Activated effector memory CD4-positive, alpha-beta T cell treated with anti-CD3 and anti-CD28 coated beads, Interleukin-2, amount 50 U/mL, for 16 hours (primary cell): Measurements from ENCODE around the gene NUP93.

Source experiments
- DNase-seq: peaks from one replicate; pipeline ENCODE4 v3.0.0-alpha.2; 2020

NUP93 gene

DNA sequence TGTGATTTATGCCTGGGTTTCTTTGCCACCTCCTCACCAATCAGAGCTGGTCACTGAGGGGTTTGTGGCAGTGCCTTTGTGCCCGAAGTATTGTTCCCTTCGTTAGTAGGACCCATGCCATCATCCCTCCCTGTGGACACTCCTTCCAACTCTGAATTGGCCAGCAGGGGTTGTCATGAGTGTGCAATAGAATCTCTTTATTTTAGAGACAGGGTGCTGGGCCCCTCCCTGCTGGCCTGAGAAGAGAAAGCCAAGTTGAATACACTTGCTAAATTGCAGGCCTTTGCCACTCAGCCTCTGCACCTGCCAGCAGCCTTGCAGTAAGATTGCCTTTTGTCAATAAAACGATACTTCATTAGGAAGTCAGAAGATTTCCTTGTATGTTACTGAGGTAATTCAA, 94.4 kb downstream of the NUP93 start:
- no peak for DNase-seq

DNA sequence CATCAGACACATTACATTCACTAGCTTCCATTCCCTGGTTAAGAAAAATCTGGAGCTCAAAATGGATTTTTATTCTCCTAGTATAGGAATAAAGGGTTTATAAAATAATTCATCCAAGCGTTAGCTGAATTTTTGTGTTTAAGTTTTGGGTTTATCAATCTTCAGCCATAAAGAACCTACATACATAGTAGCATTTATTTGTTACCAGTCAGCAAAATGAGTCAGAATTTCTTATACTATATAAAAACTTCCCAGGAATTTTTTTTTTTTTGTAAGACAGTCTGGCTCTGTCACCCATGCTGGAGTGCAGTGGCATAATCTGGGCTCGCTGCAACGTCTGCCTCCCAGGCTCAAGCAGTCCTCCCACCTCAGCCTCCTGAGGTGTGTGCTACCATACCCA, 94.9 kb downstream of the NUP93 start:
- no peak for DNase-seq

DNA sequence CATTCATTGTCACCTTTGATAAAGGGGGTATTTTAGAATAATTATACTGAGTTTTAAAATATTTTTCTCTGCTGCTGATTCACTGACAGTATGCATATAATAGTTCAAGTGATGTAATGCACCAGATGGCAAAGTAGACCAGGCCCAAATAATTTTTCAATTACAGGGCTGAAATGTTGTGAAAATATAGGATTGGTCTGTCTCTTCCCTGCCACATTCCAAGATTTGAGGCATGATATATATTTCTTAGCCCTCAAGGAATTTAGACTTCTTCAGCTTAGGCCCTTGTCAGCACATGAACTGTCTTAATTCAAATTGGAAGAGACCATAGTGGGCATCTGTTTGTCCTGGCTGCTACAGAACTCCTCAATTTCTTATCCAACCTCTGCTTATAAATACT, 95.9 kb downstream of the NUP93 start:
- no peak for DNase-seq

DNA sequence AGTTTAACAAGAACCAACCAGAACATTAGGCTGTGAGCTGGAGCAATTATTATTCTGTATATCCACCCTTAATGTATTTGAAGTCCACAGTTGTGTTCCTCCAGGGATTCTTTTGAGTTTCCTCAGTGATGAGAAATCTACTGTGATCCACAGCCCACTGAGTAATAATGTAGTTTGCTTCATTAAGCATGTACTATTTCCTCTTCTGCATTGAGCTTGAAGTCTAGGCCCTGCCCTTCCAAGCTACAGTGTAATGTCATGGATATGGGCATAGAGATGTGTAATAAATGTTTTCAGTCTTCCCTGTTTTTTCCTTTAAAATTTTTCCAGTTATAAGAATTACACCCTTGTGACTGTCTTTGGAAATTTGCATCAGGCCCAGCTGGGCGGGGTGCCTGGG, 98.7 kb downstream of the NUP93 start:
- no peak for DNase-seq

DNA sequence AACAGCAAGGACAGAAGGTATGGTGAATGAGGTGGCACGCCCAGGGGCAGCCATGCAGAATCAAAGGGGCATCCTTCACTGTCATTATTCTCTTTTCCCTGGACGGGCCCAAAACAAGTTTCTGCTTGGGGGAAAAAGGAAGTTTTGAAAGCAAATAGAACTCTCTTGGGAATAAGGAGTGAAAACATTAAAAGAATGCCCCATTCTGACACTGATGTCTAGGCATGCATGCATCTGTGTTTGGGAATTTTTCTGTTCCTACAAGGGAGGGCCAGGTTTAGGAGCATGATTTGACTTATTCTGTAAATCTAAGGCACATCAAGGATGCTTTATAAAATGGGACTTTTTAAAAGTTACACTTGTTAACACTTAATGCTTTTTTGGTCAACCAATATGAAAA, 100.7 kb downstream of the NUP93 start:
- DNase-seq: no peak

DNA sequence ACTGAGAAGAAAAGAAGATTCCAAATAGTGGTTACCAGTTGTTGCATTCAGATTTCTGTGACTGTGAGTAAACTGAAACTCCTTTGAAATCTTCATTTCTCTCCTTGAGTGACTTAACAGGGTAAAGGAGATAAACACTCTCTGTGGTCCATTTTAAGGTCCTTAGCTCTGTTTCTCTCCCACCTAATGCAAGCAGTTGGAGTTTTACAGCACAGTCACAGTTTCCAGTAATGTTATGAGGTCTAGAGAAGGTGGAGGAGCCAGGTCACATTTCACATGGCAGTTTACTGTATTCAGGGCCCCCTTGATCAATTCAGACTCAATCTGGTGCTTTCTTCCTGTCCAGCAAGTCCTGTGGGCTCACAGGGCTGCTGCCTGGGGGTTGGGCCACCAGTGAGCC, 102.8 kb downstream of the NUP93 start:
- DNase-seq: no peak

DNA sequence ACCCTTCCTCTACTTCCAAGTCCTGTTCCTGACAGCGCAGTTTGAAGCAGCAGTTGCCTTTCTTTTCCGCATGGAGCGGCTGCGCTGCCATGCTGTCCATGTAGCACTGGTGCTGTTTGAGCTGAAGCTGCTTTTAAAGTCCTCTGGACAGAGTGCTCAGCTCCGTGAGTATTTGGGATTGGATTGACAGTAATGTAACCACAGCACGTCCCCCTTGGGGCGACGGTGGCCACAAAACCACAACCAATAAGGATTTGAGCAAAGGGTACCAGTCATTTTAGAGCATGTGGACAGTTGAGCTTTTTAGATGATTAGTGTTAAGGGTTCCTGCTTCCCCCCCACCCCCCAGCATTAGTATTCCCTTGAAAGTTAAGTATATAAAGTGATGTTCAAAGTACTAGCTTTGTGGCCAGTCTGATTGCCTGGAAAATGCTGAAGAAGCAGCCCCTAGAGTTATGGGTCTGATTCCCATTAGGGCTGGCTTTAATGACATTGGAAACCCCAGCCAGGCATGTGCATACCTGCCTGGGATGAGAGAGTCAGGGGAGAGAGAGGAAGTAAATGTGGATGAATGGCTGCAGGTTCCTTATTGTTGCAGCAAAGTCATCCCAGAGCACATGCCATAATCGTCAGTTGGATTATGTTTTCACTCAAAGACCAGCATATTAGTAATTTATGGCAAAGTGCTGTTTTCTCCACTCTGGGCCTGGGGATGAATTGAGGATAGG, 103.5 kb downstream of the NUP93 start:
- no peak for DNase-seq

DNA sequence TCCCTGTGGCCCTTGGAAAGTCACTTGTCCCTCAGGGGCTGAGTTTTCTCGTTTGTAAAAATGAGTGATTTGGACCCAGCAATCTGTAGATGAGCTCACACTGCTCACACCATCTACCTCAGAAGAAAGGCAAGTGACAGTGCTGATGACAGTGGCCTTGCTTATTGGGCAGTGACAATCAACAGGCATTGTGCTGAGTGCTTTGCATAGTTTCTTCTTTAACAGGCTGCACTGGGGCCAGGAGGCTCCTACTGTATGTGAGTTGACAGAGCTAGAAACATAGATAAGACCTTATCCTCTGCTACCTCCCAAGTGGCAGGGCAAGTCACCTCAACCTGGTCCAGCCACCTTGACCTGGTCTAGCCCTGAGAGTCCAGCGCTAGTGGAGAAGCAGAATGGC, 105.4 kb downstream of the NUP93 start:
- no peak for DNase-seq

DNA sequence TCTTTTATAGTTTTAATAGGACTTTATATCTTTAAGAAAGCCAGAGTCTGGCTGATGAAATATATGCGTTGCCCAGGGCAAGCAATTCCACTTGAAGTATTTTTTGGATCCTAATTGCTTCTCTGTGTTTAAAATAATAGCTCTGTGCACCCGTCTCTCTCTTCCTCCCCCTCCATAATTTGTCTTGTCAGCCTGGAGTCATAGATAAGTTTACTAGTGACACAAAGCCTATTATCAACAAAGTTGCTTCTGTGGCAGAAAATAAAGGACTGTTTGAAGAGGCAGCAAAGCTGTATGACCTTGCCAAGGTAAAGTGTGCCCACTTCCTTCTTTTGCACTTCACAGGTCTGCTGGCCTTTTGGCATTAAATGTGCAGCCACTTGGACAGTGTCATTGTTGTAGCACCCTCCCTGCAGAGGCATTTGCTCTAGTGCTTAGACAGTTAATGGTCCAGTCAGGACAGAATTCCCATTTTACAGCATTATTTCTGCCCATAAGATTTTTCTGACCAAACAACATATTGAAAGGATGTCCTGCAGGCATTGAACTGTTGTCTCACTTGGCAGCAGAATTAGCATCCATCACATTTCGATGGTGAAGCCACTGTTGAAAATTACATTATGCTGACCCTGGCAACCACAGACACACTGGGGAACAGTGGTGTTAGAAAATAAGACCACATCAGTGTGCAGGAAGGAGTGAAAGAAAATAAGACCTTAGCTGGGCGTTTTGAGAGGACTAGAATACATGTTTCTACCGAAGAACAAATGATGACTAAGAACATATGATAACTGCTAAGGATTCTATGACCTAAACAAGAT, 106.7 kb downstream of the NUP93 start:
- DNase-seq: no peak

DNA sequence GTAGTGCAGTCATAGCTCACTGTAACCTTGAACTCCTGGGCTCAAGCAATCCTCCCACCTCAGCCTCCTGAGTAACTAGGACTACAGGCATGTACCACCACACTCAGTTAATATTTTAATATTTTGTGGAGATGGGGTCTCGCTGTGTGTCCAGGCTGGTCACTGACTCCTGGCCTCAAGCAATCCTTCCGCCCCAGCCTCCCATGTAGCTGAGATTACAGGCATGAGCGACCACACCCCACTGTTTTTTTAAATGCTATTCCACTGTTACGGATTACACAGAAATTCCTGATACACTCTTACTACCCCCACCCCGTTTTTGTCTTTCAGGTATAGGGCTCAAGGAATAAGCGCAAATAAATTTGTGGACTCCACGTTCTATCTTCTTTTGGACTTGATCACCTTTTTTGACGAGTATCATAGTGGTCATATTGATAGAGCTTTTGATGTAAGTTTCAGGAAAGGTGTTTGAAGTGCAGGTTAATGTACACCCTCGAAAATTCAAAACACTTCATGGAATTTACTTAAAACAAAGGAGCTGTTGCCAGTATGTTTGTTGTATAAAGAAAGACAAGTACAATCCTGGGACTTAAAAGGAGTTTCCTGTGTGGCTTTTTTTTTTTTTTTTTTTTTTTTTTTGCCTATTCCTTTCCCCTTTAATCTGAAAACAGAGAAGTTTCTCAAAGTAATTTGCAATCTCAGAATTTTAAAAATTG, 108.9 kb downstream of the NUP93 start:
- DNase-seq: no peak

DNA sequence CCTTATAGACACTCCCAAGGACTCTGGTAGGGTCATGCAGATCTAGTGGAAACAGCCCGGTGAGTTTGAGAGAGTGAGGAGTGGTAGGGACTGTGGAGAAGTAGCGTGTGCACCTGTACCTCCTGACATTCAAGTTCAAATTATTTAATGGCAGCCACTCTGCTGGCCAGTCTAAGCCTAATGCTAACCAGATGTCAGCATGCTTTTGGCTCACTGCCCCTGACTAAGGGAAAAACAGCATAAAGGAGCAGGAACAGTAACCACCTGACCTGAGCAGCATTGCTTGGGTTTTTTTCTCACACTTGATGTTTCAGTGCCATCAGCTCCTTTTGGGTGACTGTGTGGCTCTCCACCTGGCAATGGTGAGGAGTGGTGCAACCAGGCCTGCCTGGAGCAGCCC, 111.3 kb downstream of the NUP93 start:
- DNase-seq: no peak

DNA sequence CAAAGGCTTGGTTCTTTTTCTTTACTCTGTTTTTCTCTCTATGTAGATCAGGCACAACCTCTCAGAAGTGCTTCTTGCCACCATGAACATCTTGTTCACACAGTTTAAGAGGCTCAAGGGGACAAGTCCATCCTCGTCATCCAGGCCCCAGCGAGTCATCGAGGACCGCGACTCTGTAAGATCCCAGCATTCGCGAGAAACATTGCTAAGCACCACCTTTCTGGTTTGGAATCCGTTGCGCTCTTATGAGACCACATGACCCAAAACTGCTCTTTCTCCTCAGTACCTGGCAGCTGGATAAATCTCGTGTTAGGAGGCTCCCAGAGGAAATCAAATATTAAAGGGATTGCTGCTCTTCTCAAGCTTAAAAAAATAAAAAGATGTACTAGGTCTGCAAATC, 111.7 kb downstream of the NUP93 start:
- DNase-seq: no peak

DNA sequence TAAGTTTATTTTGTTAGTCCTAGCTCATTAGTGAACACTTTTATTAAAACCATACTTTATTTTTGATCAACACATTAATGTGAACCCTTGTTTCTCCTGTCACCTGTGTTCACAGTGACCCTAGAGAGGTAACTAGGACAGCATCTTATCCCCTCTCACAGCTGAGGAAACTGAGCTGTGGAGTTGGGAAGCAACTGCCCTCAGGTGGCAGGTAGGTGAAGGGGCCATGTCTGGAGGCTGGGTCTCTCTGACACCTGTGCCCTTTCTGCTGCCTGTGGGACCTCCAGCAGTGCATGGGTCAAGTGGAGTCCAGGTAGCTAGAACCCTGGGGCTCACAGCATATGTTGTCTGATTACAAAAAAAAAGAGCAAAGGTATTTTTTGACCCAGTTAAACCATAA, 112.2 kb downstream of the NUP93 start:
- DNase-seq: no peak

DNA sequence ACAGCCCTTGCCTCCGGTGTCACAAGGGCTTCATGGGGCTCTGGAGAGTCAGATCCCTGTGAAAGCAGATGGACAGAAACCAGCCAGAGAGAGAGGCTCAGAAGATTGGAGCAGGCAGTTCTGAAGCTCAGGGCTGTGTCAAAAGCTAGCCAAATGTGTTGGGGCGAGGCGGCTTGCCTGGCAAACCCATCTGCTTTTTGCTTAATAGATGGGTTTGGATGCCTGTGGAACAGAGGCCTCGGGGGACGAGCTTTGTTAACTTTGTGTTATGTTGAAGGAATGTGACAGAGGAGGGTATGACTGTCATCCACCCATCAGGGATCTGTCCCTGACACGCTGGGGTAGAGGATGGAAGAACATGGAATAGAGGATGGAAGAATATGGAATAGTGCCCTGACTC, 114.1 kb downstream of the NUP93 start:
- DNase-seq: no peak

DNA sequence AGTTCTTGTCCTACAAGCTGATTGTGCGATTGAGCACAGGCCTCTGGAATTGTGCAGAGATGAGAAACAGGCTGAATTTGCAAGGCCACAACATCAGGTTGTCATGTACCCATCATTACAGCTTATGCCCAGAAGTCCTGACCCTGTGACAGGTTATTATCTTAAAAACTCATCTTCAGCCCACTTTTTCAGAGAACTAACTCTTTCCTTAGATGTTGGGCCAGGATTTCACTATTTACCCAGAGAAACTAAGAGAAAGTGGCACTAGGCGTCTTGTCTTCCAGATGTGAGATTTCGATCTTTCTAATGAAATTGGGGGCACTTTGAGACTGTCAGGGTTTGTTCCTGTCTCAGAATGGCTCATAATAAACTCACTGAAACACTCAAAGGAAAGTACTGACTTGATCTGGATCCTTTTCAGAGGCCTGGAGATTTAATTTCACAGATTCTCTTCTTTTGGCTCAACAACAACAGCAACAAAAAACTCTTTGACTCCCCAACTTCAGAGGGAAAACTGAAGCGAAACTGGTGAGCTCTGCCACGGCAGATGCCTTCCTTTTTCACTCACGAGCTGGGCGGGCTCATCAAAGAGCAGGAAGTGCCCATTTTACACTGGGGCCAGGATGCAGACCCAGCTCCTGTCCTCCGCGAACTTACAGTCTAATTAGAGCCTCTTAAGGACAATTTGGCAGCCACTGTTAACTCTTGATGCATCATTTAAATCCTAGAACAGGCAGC, 117.4 kb downstream of the NUP93 start:
- DNase-seq: no peak

DNA sequence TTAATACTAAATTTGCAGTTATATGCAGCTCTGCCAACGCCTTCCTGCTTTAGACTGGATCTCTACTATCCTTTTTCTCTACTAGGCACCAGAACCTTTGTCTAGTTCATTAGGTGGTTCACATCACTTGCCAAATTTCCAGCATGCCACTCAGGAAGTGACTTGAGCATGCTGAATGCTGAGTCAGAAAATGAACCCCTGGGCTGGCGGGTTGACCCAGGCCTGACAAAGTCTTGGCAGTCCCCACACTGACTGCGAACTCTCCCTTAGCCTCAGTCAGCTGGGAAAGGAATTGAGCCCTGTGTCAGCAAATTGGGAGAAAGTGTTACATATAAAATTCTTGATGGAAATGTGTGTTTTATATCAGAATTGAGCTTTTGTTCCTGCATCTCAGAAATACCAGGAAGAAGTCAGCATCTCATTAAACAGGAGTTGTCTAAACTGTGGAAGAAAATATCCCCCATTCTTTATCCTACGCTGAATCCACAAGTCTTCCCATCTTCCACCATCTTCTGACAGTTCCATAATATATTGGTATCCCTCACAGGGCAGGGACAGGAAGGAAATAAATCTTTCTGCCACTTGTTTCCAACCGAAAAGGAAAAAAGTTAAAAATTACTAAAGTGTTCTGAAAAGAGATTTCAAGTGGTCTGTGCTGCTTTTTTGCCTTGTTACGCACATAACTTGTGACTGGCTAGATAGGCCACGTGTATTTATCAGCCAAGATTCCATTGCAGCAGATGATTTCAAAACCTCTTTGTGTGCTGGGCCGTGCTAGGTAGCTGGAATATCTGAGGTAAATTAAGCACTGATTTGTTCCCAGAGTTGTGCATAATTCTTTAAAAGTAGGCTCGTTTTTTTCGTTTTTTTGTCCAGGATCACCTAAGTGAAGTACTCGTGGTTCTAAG, 118.4 kb downstream of the NUP93 start:
- no peak for DNase-seq

DNA sequence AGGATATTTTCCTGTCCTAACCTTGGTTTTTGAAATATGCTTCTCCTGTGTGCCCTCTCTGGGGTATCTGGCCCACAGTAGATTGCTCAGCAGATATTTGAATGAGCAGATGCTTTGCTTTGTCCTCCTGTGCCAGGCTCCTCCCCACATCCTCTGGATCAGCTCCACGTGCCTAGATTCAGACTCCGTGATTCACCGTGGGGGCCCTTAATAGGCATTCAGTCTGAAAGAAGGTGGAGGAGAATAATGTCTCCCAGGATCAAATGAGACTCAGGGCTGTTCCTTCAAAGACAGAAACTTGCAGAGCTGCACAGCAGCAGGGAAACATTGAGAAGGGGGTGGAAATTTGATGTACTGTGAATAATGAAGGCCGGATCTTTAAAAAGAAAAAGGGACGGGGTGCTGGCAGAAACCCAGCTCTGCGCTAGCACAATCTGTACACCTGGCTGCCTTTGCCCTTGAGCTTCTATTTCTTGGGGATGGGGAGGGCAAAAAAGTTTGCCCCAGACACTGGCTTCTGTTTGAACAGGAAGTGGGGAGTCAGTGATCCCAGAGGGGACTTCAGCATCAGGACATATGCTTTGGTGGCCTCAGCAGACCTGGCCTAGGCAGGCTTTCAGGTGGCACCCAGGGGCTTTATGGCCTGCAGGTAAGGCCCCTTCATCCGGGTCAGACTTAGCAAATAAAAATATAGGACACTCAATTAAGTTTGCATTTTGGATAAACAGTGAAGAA, 119.2 kb downstream of the NUP93 start:
- peak; percentile 38 for DNase-seq

DNA sequence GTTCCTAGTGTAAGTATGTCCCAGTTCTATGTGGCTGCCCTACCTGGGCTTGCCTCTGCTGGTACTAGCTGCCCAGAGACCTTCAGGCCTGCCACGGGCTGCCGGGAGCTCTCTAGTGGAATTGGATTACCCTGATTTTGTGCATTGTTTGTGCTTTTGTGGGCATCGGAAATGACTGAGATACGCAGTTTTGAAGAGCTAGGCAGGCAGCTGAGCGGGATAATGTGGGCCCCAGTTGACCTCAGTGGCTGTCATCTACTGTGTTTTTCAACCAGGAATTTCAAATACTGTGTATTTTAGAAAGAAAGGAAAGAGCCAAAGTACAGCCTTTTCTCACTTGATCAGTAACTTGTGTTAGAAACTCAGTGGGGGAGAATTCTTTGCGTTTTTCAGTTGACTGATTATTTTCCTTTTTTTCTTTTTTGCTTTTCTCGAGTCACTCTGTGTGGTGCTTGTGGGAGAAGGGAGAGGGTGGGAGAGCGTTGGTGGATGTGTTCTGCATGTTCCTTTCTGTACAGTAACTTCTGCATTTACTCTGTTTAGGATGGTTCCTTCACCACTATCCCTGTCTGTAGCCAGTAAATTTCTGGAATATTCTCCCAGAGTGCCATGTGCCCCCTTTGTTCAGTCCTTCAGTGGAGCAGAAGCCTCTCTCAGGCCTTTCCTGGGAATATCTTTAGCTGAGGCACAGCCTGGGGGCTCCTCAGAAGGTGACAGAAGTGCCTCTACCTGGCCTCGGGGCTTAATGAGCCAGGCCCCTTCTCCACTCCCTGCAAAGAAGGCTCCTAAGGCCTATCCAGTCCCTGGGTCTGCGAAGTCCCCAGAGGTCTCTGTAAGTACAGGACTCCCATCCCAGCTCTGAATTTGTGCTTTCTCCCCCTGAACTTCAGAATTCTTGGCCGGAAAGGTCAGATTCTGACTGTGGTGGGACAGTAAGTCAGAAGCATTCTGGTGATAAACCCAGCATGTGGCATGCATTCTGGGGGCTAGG, 120.1 kb downstream of the NUP93 start:
- peak; percentile 13 for DNase-seq

DNA sequence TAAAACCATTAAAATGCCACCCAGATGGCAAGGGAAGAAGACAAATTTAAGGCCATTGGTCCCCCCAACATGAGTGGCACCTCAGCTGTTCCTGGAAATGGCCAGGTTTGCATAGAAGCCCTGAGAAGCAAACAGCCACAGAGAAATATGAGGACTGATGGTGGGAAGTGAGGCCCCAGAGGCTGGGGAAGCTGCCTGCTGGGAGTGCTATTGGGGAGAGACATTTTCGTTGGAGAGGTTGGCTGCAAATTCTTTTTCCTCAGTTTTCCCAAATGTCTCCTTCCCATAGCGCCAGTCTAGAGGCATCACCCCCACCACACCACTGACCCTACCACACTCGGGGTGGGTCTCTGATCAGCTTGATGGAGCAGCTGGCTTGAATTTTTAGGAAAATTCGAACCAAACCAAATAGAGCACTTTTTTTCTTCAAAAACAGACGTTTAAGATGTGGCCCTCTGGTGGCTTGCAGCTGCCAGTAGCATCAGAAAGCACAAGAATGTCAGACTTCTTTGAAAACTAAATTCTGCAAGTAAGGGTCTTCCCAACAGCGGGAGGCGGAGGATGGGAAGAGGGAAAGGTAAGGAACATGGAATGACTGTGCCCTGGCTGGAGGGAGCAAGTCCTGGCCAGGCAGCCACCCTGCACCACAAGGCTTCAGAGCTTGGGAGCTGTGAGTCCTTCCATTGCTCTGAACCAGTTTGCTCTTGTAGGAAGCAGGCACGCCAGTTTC, 121.9 kb downstream of the NUP93 start:
- no peak for DNase-seq

DNA sequence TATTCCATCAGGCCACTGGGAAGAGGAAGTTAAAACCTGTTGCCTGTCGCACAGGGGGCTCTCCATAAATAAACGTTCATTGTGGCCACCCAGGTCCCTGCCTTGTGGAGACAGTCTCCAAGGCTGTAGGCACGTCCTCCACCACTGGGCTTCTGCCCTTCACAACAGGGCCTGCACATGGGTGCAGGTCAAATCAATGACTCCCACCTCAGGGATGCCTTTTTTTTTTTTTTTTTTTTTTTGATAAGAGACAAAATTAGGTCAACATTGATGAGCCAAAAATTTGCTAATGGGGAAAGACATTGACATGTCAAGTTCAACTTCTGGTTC, 122.4 kb downstream of the NUP93 start:
- no peak for DNase-seq
